SHP77 treated with DMSO at 0.1 percent for 48 hours (cell line): Measurements from ENCODE around the gene HECTD1.
"Not testable (repeated sequence)": the region's sequence is repeated elsewhere in the genome, so short reads cannot be mapped to it uniquely, and the experiment has no call there.

ENCODE experiments used
- DNase-seq: peaks from one replicate; lab custom pipeline; 2025; lab: John Stamatoyannopoulos, UW

The HECTD1 gene

GRCh38 chr14:31194095-31194494, 13.5 kb downstream of the HECTD1 start:
- DNase-seq = no peak

GRCh38 chr14:31192544-31192943, 15.0 kb downstream of the HECTD1 start:
- DNase-seq = not testable (repeated sequence)

- DNase-seq = no peak
Observed at GRCh38 chr14:31190717-31191263, 16.8 kb downstream of the HECTD1 start.

- no peak for DNase-seq
Observed at GRCh38 chr14:31190219-31190603, 17.4 kb downstream of the HECTD1 start.

GRCh38 chr14:31189346-31190218, 18.0 kb downstream of the HECTD1 start:
- DNase-seq = no peak

- DNase-seq = no peak
Observed at GRCh38 chr14:31188744-31189143, 18.8 kb downstream of the HECTD1 start.

GRCh38 chr14:31182016-31182415, 25.6 kb downstream of the HECTD1 start:
- not testable (repeated sequence) for DNase-seq

- DNase-seq = no peak
Observed at GRCh38 chr14:31181271-31181670, 26.3 kb downstream of the HECTD1 start.

GRCh38 chr14:31180299-31181051, 27.1 kb downstream of the HECTD1 start:
- no peak for DNase-seq

- no peak for DNase-seq
Observed at GRCh38 chr14:31174433-31174832, 33.2 kb downstream of the HECTD1 start.

- DNase-seq = no peak
Observed at GRCh38 chr14:31173120-31173837, 34.3 kb downstream of the HECTD1 start.

GRCh38 chr14:31172084-31172483, 35.5 kb downstream of the HECTD1 start:
- DNase-seq = no peak

- no peak for DNase-seq
Observed at GRCh38 chr14:31170411-31170810, 37.2 kb downstream of the HECTD1 start.

- no peak for DNase-seq
Observed at GRCh38 chr14:31169877-31170276, 37.7 kb downstream of the HECTD1 start.

- DNase-seq = no peak
Observed at GRCh38 chr14:31167032-31167431, 40.6 kb downstream of the HECTD1 start.

- no peak for DNase-seq
Observed at GRCh38 chr14:31166271-31166561, 41.4 kb downstream of the HECTD1 start.

- no peak for DNase-seq
Observed at GRCh38 chr14:31164115-31164514, 43.5 kb downstream of the HECTD1 start.

GRCh38 chr14:31162910-31163649, 44.5 kb downstream of the HECTD1 start:
- no peak for DNase-seq

- DNase-seq = no peak
Observed at GRCh38 chr14:31161274-31161673, 46.3 kb downstream of the HECTD1 start.

GRCh38 chr14:31159682-31160296, 47.8 kb downstream of the HECTD1 start:
- DNase-seq = no peak

- DNase-seq = no peak
Observed at GRCh38 chr14:31154956-31155355, 52.6 kb downstream of the HECTD1 start.
